K562 (cell line): ENCODE data around the gene TRUB2. TPM values are rescaled to one million over a fixed set of nuclear protein-coding genes. Genes with fewer than 3 reads are reported as not detected.

Experiments used
- GATAD2B ChIP-seq: fragments of 450-650 bp; IDR thresholded peaks from 2 replicates; pipeline ENCODE4 v1.6.1; 2017; ENCODE audit warnings: mild to moderate bottlenecking, borderline replicate concordance
- HDAC1 ChIP-seq, 2 experiments: fragments of 450-650 bp; IDR thresholded peaks; 2 replicates each; pipeline ENCODE4 v1.6.1; 2016 to 2017; ENCODE audit warnings: inconsistent platforms in 1 of 2, mild to moderate bottlenecking in 1 of 2, moderate library complexity in 1 of 2
- MCM2 ChIP-seq: fragments of 450-650 bp; IDR thresholded peaks from 2 replicates; pipeline ENCODE4 v1.6.1; 2017; ENCODE audit warnings: low read depth, mild to moderate bottlenecking
- NR2C2 ChIP-seq, 2 experiments: fragments of 200-800 bp in 1 of 2; sonication (Bioruptor generic) in 1 of 2; sonication (generic) in 1 of 2; formaldehyde crosslinking in 1 of 2; IDR thresholded peaks; 2 replicates each; pipeline versions ENCODE4 v1.6.1 to v1.8.0; 2016 to 2022; ENCODE audit warnings: mild to moderate bottlenecking in 1 of 2, missing compliant biosample characterization in 1 of 2, missing genetic modification characterization in 1 of 2, missing genetic modification reagents in 1 of 2
- NR3C1 ChIP-seq: sonication (generic); formaldehyde crosslinking; IDR thresholded peaks from 2 replicates; pipeline ENCODE4 v1.8.1; 2022; ENCODE audit warnings: missing genetic modification reagents
- RFX5 ChIP-seq: IDR thresholded peaks from 2 replicates; pipeline ENCODE4 v1.6.1; 2011; ENCODE audit warnings: low read depth, mild to moderate bottlenecking, improper control_type of control experiment, low read length
- SMARCA4 ChIP-seq: fragments of 450-650 bp; IDR thresholded peaks from 2 replicates; pipeline ENCODE4 v1.6.1; 2016
- ZBTB2 ChIP-seq: fragments of 450-650 bp; IDR thresholded peaks from 2 replicates; pipeline ENCODE4 v1.6.1; 2016; ENCODE audit warnings: antibody characterized with exemption
- ZC3H11A ChIP-seq: IDR thresholded peaks from 2 replicates; pipeline ENCODE4 v1.6.1; 2012; ENCODE audit warnings: low read depth, low read length, improper control_type of control experiment
- ZFPM2 ChIP-seq: fragments of 250-450 bp; sonication (Bioruptor Pico); IDR thresholded peaks from 2 replicates; pipeline ENCODE4 v1.5.1; 2022; ENCODE audit warnings: mild to moderate bottlenecking
- ZNF212 ChIP-seq: fragments of 450-650 bp; formaldehyde crosslinking; IDR thresholded peaks from 2 replicates; pipeline ENCODE4 v1.4.0; 2020; ENCODE audit warnings: mild to moderate bottlenecking
- ZNF354B ChIP-seq: fragments of 250-450 bp; sonication (Bioruptor Pico); IDR thresholded peaks from 2 replicates; pipeline ENCODE4 v1.4.0; 2020
- ZNF592 ChIP-seq: fragments of 450-650 bp; IDR thresholded peaks from 2 replicates; pipeline ENCODE4 v1.6.1; 2017; ENCODE audit warnings: antibody characterized with exemption, mild to moderate bottlenecking
- polyA plus RNA-seq, 8 experiments: library from polyadenylated mRNA; depleted of rRNA in 4 of 8; stranded (reverse) in 5 of 8; unstranded in 3 of 8; fragments of >200 nt; fragmentation: Nextera tagmentation in 2 of 8; fragmentation: Illumina TruSeq in 1 of 8; extraction: Ambion mirVana in 2 of 8; extraction: Trizol in 1 of 8; gene quantifications; 2 replicates each; pipeline versions ENCODE4 v1.2.1 to v1.2.3, GENCODE V29; 2011 to 2014; ENCODE audit warnings: inconsistent platforms in 1 of 8, missing spikeins in 1 of 8
- total RNA-seq, 7 experiments: library from RNA; depleted of rRNA in 6 of 7; stranded (reverse); fragments of >200 nt in 6 of 7; fragmentation: Illumina TruSeq in 2 of 7; extraction: Trizol in 2 of 7; gene quantifications; 2 replicates each; pipeline versions ENCODE4 v1.2.1 to v1.2.3, GENCODE V29; 2011 to 2021; ENCODE audit warnings: low replicate concordance in 1 of 7
- TF ChIP-seq, protein P1 (sequence below): fragments of 250-450 bp; sonication (Bioruptor Pico); IDR thresholded peaks from 2 replicates; pipeline ENCODE4 v1.8.0; 2022; ENCODE audit warnings: moderate library complexity, mild to moderate bottlenecking, inconsistent platforms
- TF ChIP-seq, protein P2 (sequence below), 2 experiments: fragments of 450-650 bp in 1 of 2; sonication (generic) in 1 of 2; formaldehyde crosslinking; conservative IDR thresholded peaks; 2 replicates each; pipeline versions ENCODE4 v1.4.0 to v1.8.1; 2020 to 2022; ENCODE audit warnings: mild to moderate bottlenecking in 1 of 2, missing genetic modification reagents in 1 of 2
- TF ChIP-seq, protein P3 (sequence below), 2 experiments: IDR thresholded peaks; 2 replicates each; pipeline ENCODE4 v1.6.1; 2012; ENCODE audit warnings: improper control_type of control experiment in 2 of 2, low read depth in 2 of 2, low read length in 2 of 2, borderline replicate concordance in 1 of 2

The TRUB2 gene
- total and polyA plus RNA-seq, 9 of the 15 experiments (the other 6 are each of a cell fraction or from before 2014, with no cell fraction given): 9.3 to 110 (median 63.0) TPM

DNA sequence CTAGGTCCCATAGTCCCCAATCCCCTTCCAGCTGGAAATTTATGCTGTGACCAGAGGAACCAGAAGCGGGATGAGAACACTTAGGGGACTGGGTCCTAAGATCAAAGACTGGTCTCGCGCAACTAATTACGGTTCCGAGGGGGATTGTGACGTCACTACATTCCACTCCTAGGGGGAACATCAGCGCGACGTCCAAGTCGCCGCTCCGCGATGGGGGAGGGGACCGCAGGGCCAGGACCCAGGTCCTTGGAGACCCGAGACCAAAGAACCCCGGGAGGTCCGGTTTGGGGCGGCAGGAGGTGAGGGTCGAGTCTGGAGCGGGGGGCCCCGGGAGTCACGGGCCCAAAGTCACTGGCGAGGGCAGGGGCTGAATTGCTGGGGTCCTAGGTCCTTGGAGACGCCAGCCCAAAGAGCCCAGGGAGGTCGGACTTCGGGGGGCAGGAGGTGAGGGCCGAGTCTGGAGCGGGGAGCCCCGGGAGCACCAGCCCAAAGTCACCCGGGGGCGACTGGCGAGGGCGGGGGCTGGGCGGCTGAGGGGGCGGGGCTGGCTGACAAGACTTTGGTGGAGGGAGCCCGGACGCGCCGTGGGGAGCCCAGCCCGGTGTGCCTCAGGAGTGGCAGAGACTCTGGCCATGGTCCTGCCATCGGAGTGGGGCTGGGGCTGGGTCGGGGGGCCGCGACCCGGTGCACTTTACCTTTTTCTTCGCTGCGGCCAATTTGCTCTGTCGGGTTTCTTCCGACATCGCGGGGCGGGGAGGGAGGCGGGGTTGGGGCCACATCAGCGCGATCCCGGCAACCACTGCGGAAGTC lies 46.8 kb downstream of the TRUB2 start, which contains the start of gene GOLGA2 (continued):
- TF ChIP-seq, protein P1, sequence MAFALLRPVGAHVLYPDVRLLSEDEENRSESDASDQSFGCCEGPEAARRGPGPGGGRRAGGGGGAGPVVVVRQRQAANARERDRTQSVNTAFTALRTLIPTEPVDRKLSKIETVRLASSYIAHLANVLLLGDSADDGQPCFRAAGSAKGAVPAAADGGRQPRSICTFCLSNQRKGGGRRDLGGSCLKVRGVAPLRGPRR (CRISPR knock-in tag): peak; percentile 79; the same call in 1 of the 2 replicates
- TF ChIP-seq ZNF592: no peak
- TF ChIP-seq ZNF354B (CRISPR knock-in tag): no peak
- peak; percentile 60; the same call in 1 of the 2 replicates for TF ChIP-seq RFX5
- TF ChIP-seq NR2C2 (CRISPR knock-in tag; IDR thresholded peaks at IDR 0.05): no peak
- no peak for TF ChIP-seq NR2C2 (tag; IDR thresholded peaks at IDR 0.05)
- peak; percentile 77; the same call in 1 of the 2 replicates for TF ChIP-seq ZC3H11A
- no peak for TF ChIP-seq ZBTB2
- 0 out of 2 replicates have a peak, but pooled peaks have one; percentile 20 for TF ChIP-seq ZNF212 (CRISPR knock-in tag)
- no peak for TF ChIP-seq MCM2
- no peak for TF ChIP-seq NR3C1 (CRISPR knock-in tag)
- no peak for TF ChIP-seq SMARCA4
- no peak for TF ChIP-seq GATAD2B
- TF ChIP-seq, protein P2, sequence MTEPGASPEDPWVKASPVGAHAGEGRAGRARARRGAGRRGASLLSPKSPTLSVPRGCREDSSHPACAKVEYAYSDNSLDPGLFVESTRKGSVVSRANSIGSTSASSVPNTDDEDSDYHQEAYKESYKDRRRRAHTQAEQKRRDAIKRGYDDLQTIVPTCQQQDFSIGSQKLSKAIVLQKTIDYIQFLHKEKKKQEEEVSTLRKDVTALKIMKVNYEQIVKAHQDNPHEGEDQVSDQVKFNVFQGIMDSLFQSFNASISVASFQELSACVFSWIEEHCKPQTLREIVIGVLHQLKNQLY (CRISPR knock-in tag; conservative IDR thresholded peaks at IDR 0.05): peak; percentile 47 to 85; a peak in 2 of 4 replicates
- no peak for TF ChIP-seq HDAC1 (IDR thresholded peaks at IDR 0.05)
- TF ChIP-seq ZFPM2: peak; percentile 84
- TF ChIP-seq, protein P3, sequence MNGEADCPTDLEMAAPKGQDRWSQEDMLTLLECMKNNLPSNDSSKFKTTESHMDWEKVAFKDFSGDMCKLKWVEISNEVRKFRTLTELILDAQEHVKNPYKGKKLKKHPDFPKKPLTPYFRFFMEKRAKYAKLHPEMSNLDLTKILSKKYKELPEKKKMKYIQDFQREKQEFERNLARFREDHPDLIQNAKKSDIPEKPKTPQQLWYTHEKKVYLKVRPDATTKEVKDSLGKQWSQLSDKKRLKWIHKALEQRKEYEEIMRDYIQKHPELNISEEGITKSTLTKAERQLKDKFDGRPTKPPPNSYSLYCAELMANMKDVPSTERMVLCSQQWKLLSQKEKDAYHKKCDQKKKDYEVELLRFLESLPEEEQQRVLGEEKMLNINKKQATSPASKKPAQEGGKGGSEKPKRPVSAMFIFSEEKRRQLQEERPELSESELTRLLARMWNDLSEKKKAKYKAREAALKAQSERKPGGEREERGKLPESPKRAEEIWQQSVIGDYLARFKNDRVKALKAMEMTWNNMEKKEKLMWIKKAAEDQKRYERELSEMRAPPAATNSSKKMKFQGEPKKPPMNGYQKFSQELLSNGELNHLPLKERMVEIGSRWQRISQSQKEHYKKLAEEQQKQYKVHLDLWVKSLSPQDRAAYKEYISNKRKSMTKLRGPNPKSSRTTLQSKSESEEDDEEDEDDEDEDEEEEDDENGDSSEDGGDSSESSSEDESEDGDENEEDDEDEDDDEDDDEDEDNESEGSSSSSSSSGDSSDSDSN (IDR thresholded peaks at IDR 0.05; ENCODE audit: borderline replicate concordance in 1 of 2, low read depth in 2 of 2, low read length in 2 of 2): 0 out of 4 replicates have a peak, but pooled peaks of 1 of the 2 experiments have one; percentile 11
